ENCODE results near the gene MGRN1.

The MGRN1 gene

GRCh38 chr16:4678596-4678995 is 54.0 kb downstream of the MGRN1 start:
- TF ChIP-seq TAF1 (IDR thresholded peaks at IDR 0.05; ENCODE audit: borderline replicate concordance, insufficient read depth, low read length) (no peak), FOXP2 (optimal IDR thresholded peaks at IDR 0.05; ENCODE audit: borderline replicate concordance, extremely low read depth, extremely low read length, insufficient read depth) (no peak), SIN3A (IDR thresholded peaks at IDR 0.05; ENCODE audit: borderline replicate concordance, insufficient read depth, low read length) (no peak), POLR2AphosphoS5 (IDR thresholded peaks at IDR 0.05; ENCODE audit: low read depth, low read length) (no peak), REST (IDR thresholded peaks at IDR 0.05; ENCODE audit: insufficient read depth in 1 of 2, low read depth in 2 of 2, low read length in 2 of 2) (no peak)

- TF ChIP-seq FOXP2 (optimal IDR thresholded peaks at IDR 0.05; ENCODE audit: borderline replicate concordance, extremely low read depth, extremely low read length, insufficient read depth): no peak
- no peak for TF ChIP-seq TAF1 (IDR thresholded peaks at IDR 0.05; ENCODE audit: borderline replicate concordance, insufficient read depth, low read length)
- no peak for TF ChIP-seq REST (IDR thresholded peaks at IDR 0.05; ENCODE audit: insufficient read depth in 1 of 2, low read depth in 2 of 2, low read length in 2 of 2)
- TF ChIP-seq SIN3A (IDR thresholded peaks at IDR 0.05; ENCODE audit: borderline replicate concordance, insufficient read depth, low read length): no peak
- no peak for TF ChIP-seq POLR2AphosphoS5 (IDR thresholded peaks at IDR 0.05; ENCODE audit: low read depth, low read length)
Observed at GRCh38 chr16:4679156-4679849, 54.7 kb downstream of the MGRN1 start.

- no peak for TF ChIP-seq FOXP2 (optimal IDR thresholded peaks at IDR 0.05; ENCODE audit: borderline replicate concordance, extremely low read depth, extremely low read length, insufficient read depth)
- TF ChIP-seq TAF1 (IDR thresholded peaks at IDR 0.05; ENCODE audit: borderline replicate concordance, insufficient read depth, low read length): no peak
- TF ChIP-seq REST (IDR thresholded peaks at IDR 0.05; ENCODE audit: insufficient read depth in 1 of 2, low read depth in 2 of 2, low read length in 2 of 2): no peak
- peak; percentile 70; the same call in 1 of the 2 replicates for TF ChIP-seq SIN3A (IDR thresholded peaks at IDR 0.05; ENCODE audit: borderline replicate concordance, insufficient read depth, low read length)
- peak; percentile 59 for TF ChIP-seq POLR2AphosphoS5 (IDR thresholded peaks at IDR 0.05; ENCODE audit: low read depth, low read length)
Observed at GRCh38 chr16:4679850-4680636, 55.4 kb downstream of the MGRN1 start.

- no peak for TF ChIP-seq SIN3A (IDR thresholded peaks at IDR 0.05; ENCODE audit: borderline replicate concordance, insufficient read depth, low read length)
- TF ChIP-seq POLR2AphosphoS5 (IDR thresholded peaks at IDR 0.05; ENCODE audit: low read depth, low read length): no peak
- no peak for TF ChIP-seq REST (IDR thresholded peaks at IDR 0.05; ENCODE audit: insufficient read depth in 1 of 2, low read depth in 2 of 2, low read length in 2 of 2)
- TF ChIP-seq FOXP2 (optimal IDR thresholded peaks at IDR 0.05; ENCODE audit: borderline replicate concordance, extremely low read depth, extremely low read length, insufficient read depth): no peak
- no peak for TF ChIP-seq TAF1 (IDR thresholded peaks at IDR 0.05; ENCODE audit: borderline replicate concordance, insufficient read depth, low read length)
Observed at GRCh38 chr16:4680673-4681470, 56.2 kb downstream of the MGRN1 start.
